GM12874 (cell line): ENCODE measurements around the gene ZNF609.

Experiments used
- CTCF ChIP-seq: IDR thresholded peaks from 2 replicates; pipeline ENCODE4 v1.5.1; 2011; ENCODE audit warnings: low read depth, mild to moderate bottlenecking, control low read depth, low read length, moderate library complexity; ENCODE audit not compliant: insufficient read depth

Gene ZNF609

GRCh38 chr15:64580696-64581407, 120.5 kb downstream of the ZNF609 start:
- no peak for TF ChIP-seq CTCF

GRCh38 chr15:64581408-64581761, 121.0 kb downstream of the ZNF609 start:
- TF ChIP-seq CTCF, result no peak

GRCh38 chr15:64582202-64582601, 121.8 kb downstream of the ZNF609 start:
- no peak for TF ChIP-seq CTCF

- no peak for TF ChIP-seq CTCF
Observed at GRCh38 chr15:64583519-64583918, 123.1 kb downstream of the ZNF609 start.

- no peak for TF ChIP-seq CTCF
Observed at GRCh38 chr15:64583983-64584382, 123.6 kb downstream of the ZNF609 start.

- TF ChIP-seq CTCF, result no peak
Observed at GRCh38 chr15:64586259-64586870, 126.0 kb downstream of the ZNF609 start.

GRCh38 chr15:64586984-64587383, 126.6 kb downstream of the ZNF609 start:
- no peak for TF ChIP-seq CTCF
